Measurements from ENCODE around the gene PUSL1. TPM values are rescaled to one million over a fixed set of nuclear protein-coding genes. Genes with fewer than 3 reads are reported as not detected.

The PUSL1 gene
- total and polyA plus RNA-seq, 2 donors (not counting 3 experiments of a cell fraction or from before 2014, with no cell fraction given): 18.8 to 27.3 TPM

DNA sequence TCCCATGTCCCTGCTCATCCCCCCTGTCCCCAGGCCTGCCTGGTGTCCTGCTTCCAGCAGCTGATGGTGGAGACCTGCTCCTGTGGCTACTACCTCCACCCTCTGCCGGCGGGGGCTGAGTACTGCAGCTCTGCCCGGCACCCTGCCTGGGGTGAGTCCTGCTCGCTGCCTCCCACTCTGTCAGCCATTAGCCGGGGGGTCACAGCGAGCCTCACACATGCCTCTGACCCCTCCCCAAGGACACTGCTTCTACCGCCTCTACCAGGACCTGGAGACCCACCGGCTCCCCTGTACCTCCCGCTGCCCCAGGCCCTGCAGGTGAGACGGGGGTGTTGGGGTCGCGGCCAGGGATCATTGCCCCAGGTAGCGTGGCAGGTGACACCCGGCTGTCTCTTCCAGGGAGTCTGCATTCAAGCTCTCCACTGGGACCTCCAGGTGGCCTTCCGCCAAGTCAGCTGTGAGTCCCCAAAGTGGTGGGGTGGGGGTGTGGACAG is 18.1 kb upstream of the PUSL1 start:
- POLR2A ChIA-PET: no interaction called here
- intact Hi-C loops (cut with micrococcal nuclease) (loop anchor here (1.0 kb wide), 5 partner anchors 16 to 306 kb away; no protein-coding TSS in a partner anchor), dilution Hi-C loops (cut with MboI; ENCODE audit: extremely low pct_ligation_motif_present, low sequenced_read_pairs) (no loop called here)
- BruUV-seq (replicated peaks): no TSS peak
- Histone ChIP-seq H3K79me2 (ENCODE audit: control insufficient read depth, insufficient read depth, low read length) (no peaks in the 10 kb centered on the region), H3K4me2 (ENCODE audit: insufficient read depth, low read length) (no peak overlapping the region), H3K36me3 (ENCODE audit: control insufficient read depth in 2 of 2, extremely low read depth in 1 of 2, insufficient read depth in 2 of 2, low read length in 2 of 2) (no peaks in the 10 kb centered on the region), H3K9me3 (replicated peaks; ENCODE audit: control insufficient read depth, insufficient read depth, low read length) (no peaks in the 10 kb centered on the region), H3K9ac (replicated peaks; ENCODE audit: extremely low read depth, insufficient read depth, low read length) (no peak overlapping the region), H3K4me3 (replicated peaks in 1 of 3; ENCODE audit: insufficient read depth in 1 of 3, low read depth in 1 of 3, low read length in 3 of 3) (no peak overlapping the region), H3K27me3 (ENCODE audit: control insufficient read depth in 2 of 2, insufficient read depth in 2 of 2, low read length in 2 of 2) (no peaks in the 10 kb centered on the region), H3K4me1 (ENCODE audit: control insufficient read depth, extremely low read depth, insufficient read depth, low read length) (no peaks in the 10 kb centered on the region), H4K20me1 (replicated peaks; ENCODE audit: control insufficient read depth, extremely low read depth, insufficient read depth, low read length) (no peaks in the 10 kb centered on the region), H2AFZ (ENCODE audit: low read depth, low read length) (no peak overlapping the region), H3K9me1 (replicated peaks; ENCODE audit: control insufficient read depth, extremely low read depth, insufficient read depth, low read length) (no peaks in the 10 kb centered on the region), H3K27ac (ENCODE audit: insufficient read depth, low read depth, low read length) (no peak overlapping the region)
- CTCF ChIA-PET: interaction anchor here (0.6 to 5.5 kb wide), 20 partner anchors 11 to 308 kb away, joined by 3 to 286 read pairs (median 6); partner anchors contain the start of genes PERM1, SDF4 and UBE2J2
- DNase-seq (ENCODE audit: low read depth, low spot score) (peak; percentile 47), FAIRE-seq (no peak)
- no peak for TF ChIP-seq POLR2AphosphoS5 (IDR thresholded peaks at IDR 0.05; ENCODE audit: insufficient read depth, low read depth, low read length)
- no peak for TF ChIP-seq MYC (IDR thresholded peaks at IDR 0.05; ENCODE audit: low read depth, low read length)
- no peak for TF ChIP-seq POLR2A (IDR thresholded peaks at IDR 0.05; ENCODE audit: low read depth, low read length)
- TF ChIP-seq, protein P1, sequence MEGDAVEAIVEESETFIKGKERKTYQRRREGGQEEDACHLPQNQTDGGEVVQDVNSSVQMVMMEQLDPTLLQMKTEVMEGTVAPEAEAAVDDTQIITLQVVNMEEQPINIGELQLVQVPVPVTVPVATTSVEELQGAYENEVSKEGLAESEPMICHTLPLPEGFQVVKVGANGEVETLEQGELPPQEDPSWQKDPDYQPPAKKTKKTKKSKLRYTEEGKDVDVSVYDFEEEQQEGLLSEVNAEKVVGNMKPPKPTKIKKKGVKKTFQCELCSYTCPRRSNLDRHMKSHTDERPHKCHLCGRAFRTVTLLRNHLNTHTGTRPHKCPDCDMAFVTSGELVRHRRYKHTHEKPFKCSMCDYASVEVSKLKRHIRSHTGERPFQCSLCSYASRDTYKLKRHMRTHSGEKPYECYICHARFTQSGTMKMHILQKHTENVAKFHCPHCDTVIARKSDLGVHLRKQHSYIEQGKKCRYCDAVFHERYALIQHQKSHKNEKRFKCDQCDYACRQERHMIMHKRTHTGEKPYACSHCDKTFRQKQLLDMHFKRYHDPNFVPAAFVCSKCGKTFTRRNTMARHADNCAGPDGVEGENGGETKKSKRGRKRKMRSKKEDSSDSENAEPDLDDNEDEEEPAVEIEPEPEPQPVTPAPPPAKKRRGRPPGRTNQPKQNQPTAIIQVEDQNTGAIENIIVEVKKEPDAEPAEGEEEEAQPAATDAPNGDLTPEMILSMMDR (IDR thresholded peaks at IDR 0.05; ENCODE audit: extremely low read depth in 1 of 2, insufficient read depth in 1 of 2, low read depth in 1 of 2, low read length in 2 of 2): peak; percentile 43 to 80

DNA sequence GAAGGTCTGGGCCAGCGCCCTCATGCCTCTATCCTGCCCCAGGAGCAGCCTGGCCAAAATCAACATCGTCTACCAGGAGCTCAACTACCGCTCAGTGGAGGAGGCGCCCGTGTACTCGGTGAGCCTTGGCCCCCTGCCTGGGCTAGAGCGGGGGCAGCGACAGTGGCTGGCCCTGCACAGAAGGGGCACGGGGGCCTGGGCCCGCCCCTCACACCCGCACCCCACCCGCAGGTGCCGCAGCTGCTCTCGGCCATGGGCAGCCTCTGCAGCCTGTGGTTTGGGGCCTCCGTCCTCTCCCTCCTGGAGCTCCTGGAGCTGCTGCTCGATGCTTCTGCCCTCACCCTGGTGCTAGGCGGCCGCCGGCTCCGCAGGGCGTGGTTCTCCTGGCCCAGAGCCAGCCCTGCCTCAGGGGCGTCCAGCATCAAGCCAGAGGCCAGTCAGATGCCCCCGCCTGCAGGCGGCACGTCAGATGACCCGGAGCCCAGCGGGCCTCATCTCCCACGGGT is 17.3 kb upstream of the PUSL1 start:
- H3K4me3 ChIP-seq (replicated peaks in 1 of 3; ENCODE audit: insufficient read depth in 1 of 3, low read depth in 1 of 3, low read length in 3 of 3): no peak overlapping the region
- FAIRE-seq (no peak), DNase-seq (ENCODE audit: low read depth, low spot score) (no peak)
- no peaks in the 10 kb centered on the region for H3K36me3 ChIP-seq (ENCODE audit: control insufficient read depth in 2 of 2, extremely low read depth in 1 of 2, insufficient read depth in 2 of 2, low read length in 2 of 2)
- CTCF ChIA-PET: interaction anchor here (0.6 to 5.5 kb wide), 30 partner anchors 12 to 315 kb away, joined by 3 to 286 read pairs (median 5); partner anchors contain the start of genes B3GALT6, PERM1, SDF4 and UBE2J2
- no peaks in the 10 kb centered on the region for H3K4me1 ChIP-seq (ENCODE audit: control insufficient read depth, extremely low read depth, insufficient read depth, low read length)
- H3K27me3 ChIP-seq (ENCODE audit: control insufficient read depth in 2 of 2, insufficient read depth in 2 of 2, low read length in 2 of 2): no peaks in the 10 kb centered on the region
- H4K20me1 ChIP-seq (replicated peaks; ENCODE audit: control insufficient read depth, extremely low read depth, insufficient read depth, low read length): no peaks in the 10 kb centered on the region
- no peak overlapping the region for H3K27ac ChIP-seq (ENCODE audit: insufficient read depth, low read depth, low read length)
- H3K79me2 ChIP-seq (ENCODE audit: control insufficient read depth, insufficient read depth, low read length): no peaks in the 10 kb centered on the region
- no peak overlapping the region for H3K4me2 ChIP-seq (ENCODE audit: insufficient read depth, low read length)
- BruUV-seq (replicated peaks): no TSS peak
- no peaks in the 10 kb centered on the region for H3K9me1 ChIP-seq (replicated peaks; ENCODE audit: control insufficient read depth, extremely low read depth, insufficient read depth, low read length)
- no peaks in the 10 kb centered on the region for H3K9me3 ChIP-seq (replicated peaks; ENCODE audit: control insufficient read depth, insufficient read depth, low read length)
- H3K9ac ChIP-seq (replicated peaks; ENCODE audit: extremely low read depth, insufficient read depth, low read length): no peak overlapping the region
- intact Hi-C loops (cut with micrococcal nuclease): no loop called here
- no peak for TF ChIP-seq POLR2AphosphoS5 (IDR thresholded peaks at IDR 0.05; ENCODE audit: insufficient read depth, low read depth, low read length)
- no peak for TF ChIP-seq GATA2 (IDR thresholded peaks at IDR 0.05; ENCODE audit: insufficient read depth, insufficient read length, low read depth, low read length)
- TF ChIP-seq, protein P1 (IDR thresholded peaks at IDR 0.05; ENCODE audit: extremely low read depth in 1 of 2, insufficient read depth in 1 of 2, low read depth in 1 of 2, low read length in 2 of 2): no peak
- no peak for TF ChIP-seq FOS (IDR thresholded peaks at IDR 0.05; ENCODE audit: borderline replicate concordance, insufficient read depth, low read length)
- TF ChIP-seq POLR2A (IDR thresholded peaks at IDR 0.05; ENCODE audit: low read depth, low read length): no peak
- TF ChIP-seq EZH2 (IDR thresholded peaks at IDR 0.05; ENCODE audit: borderline replicate concordance, low read depth, low read length, severe bottlenecking): no peak
- TF ChIP-seq MYC (IDR thresholded peaks at IDR 0.05; ENCODE audit: low read depth, low read length): no peak
- TF ChIP-seq, protein P2, sequence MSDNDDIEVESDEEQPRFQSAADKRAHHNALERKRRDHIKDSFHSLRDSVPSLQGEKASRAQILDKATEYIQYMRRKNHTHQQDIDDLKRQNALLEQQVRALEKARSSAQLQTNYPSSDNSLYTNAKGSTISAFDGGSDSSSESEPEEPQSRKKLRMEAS (IDR thresholded peaks at IDR 0.05; ENCODE audit: insufficient read depth, insufficient read length): no peak
- no peak for TF ChIP-seq JUN (IDR thresholded peaks at IDR 0.05; ENCODE audit: borderline replicate concordance, insufficient read depth, insufficient read length, low read depth)
- POLR2A ChIA-PET: interaction anchor here (1.0 kb wide), 1 partner anchor 169 kb away, joined by 4 read pairs; no protein-coding TSS in a partner anchor
- dilution Hi-C loops (cut with MboI; ENCODE audit: extremely low pct_ligation_motif_present, low sequenced_read_pairs): no loop called here
- H2AFZ ChIP-seq (ENCODE audit: low read depth, low read length): no peak overlapping the region
